NT2/D1 (cell line): ENCODE measurements around the gene NAIF1.

ENCODE experiments used
- SUZ12 ChIP-seq: IDR thresholded peaks from 2 replicates; pipeline ENCODE4 v1.6.1; 2011; ENCODE audit not compliant: insufficient read length, insufficient read depth; ENCODE audit errors: extremely low read depth
- YY1 ChIP-seq: IDR thresholded peaks from 2 replicates; pipeline ENCODE4 v1.6.1; 2011; ENCODE audit not compliant: insufficient read length, insufficient read depth

DNA sequence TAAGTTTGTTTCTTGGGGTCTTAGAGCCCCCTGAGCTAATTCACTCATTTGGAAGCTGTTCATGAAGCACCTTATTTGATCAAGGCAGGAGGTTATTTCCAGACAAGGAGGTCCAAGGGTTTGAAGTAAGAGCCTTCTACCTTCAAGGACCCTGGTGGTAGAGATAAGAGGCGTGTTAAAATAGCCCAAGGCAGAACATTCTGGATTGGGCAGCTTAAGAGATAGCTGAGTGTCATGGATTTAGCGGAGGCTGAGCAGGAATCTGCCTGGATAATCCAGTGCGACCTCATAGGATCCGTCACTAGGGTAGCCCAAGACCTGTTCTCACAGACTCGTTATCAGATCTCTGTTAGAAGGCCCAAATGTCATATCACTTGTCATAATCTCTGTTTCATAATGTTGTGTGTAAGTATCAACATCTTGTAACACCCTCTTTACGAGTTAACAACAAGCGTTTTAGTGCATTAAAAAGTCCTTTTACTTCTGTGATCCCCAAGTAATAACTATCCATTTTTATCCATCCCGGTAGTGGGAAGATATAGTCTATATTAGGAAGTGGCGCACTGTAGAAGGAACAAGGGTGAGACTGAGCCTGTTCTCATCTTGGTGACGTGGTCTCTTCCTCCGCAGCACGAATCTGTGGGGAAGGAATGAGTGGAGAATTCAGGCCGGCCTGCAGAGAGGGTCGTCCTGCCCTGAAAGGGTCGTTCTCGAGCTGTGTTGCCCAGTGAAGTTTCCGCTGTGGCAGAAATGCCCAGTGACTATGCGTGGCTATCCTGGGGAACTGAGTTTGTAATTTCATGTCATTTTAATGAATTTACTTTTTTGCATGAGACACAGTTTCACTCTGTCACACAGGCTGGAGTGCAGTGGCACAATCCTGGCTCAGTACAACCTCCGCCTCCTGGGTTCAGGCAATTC, 29.8 kb upstream of the NAIF1 start:
- TF ChIP-seq SUZ12: no peak
- TF ChIP-seq YY1: no peak
